RWPE2 (cell line): ENCODE measurements around the gene TREH.
"Not testable (repeated sequence)": the region's sequence is repeated elsewhere in the genome, so short reads cannot be mapped to it uniquely, and the experiment has no call there.

Experiments used
- ATAC-seq: fragments of 200-7000 bp; cut with Tn5 transposase; 3 replicates; pipeline ENCODE4 v1.9.1; 2021; ENCODE audit warnings: low read depth
- DNase-seq: peaks from one replicate; pipeline ENCODE4 v3.0.0-alpha.2; 2020; ENCODE audit warnings: low spot score
- H3K27ac ChIP-seq: fragments of 450-650 bp; 2 replicates; pipeline ENCODE4 v1.5.1; 2017; ENCODE audit warnings: mild to moderate bottlenecking; ENCODE audit not compliant: poor library complexity, severe bottlenecking
- H3K27me3 ChIP-seq: fragments of 250-450 bp; sonication (Bioruptor Pico); 2 replicates; pipeline ENCODE4 v1.5.1; 2021; ENCODE audit warnings: mild to moderate bottlenecking, moderate library complexity; ENCODE audit not compliant: insufficient read depth, poor library complexity, severe bottlenecking
- H3K36me3 ChIP-seq: fragments of 250-450 bp; sonication (Bioruptor Pico); 2 replicates; pipeline ENCODE4 v1.5.1; 2020; ENCODE audit warnings: low read depth, mild to moderate bottlenecking, moderate library complexity
- H3K4me1 ChIP-seq: fragments of 250-450 bp; sonication (Bioruptor Pico); 2 replicates; pipeline ENCODE4 v1.5.1; 2021; ENCODE audit warnings: mild to moderate bottlenecking, moderate library complexity; ENCODE audit not compliant: insufficient read depth, poor library complexity, severe bottlenecking
- H3K4me3 ChIP-seq: fragments of 250-450 bp; sonication (Bioruptor Pico); 2 replicates; pipeline ENCODE4 v1.5.1; 2021; ENCODE audit warnings: mild to moderate bottlenecking, moderate library complexity; ENCODE audit not compliant: severe bottlenecking
- H3K9me3 ChIP-seq: fragments of 250-450 bp; sonication (Bioruptor Pico); 2 replicates; pipeline ENCODE4 v1.5.1; 2021; ENCODE audit warnings: mild to moderate bottlenecking, moderate library complexity; ENCODE audit not compliant: severe bottlenecking
- CTCF ChIP-seq: fragments of 450-650 bp; IDR thresholded peaks from one replicate; pipeline ENCODE4 v1.5.1; 2017; ENCODE audit warnings: mild to moderate bottlenecking, moderate library complexity; ENCODE audit not compliant: poor library complexity, severe bottlenecking

TREH gene

GRCh38 chr11:118688851-118689502 is 9.5 kb upstream of the TREH start:
- no peak for TF ChIP-seq CTCF
- Histone ChIP-seq H3K27me3 (no peaks in the 10 kb centered on the region), H3K4me3 (no peak overlapping the region), H3K36me3 (no peaks in the 10 kb centered on the region), H3K9me3 (no peaks in the 10 kb centered on the region), H3K27ac (peak overlapping the region; percentile 85), H3K4me1 (peaks cover 17% of the 10 kb centered on the region)
- DNase-seq: no peak
- ATAC-seq: no peak

GRCh38 chr11:118688339-118688738 is 8.9 kb upstream of the TREH start:
- not testable (repeated sequence) for H3K27me3 ChIP-seq, H3K27ac ChIP-seq, ATAC-seq, H3K36me3 ChIP-seq, H3K9me3 ChIP-seq, DNase-seq, H3K4me3 ChIP-seq
- H3K4me1 ChIP-seq: peaks cover 17% of the 10 kb centered on the region

GRCh38 chr11:118687906-118688305 is 8.5 kb upstream of the TREH start:
- no peaks in the 10 kb centered on the region for H3K27me3 ChIP-seq
- H3K4me1 ChIP-seq: peaks cover 13% of the 10 kb centered on the region
- no peaks in the 10 kb centered on the region for H3K36me3 ChIP-seq
- H3K27ac ChIP-seq: no peak overlapping the region
- no peak overlapping the region for H3K4me3 ChIP-seq
- TF ChIP-seq CTCF: no peak
- no peaks in the 10 kb centered on the region for H3K9me3 ChIP-seq
- DNase-seq (no peak), ATAC-seq (no peak)

- no peak for TF ChIP-seq CTCF
- H3K27me3 ChIP-seq: no peaks in the 10 kb centered on the region
- ATAC-seq (no peak), DNase-seq (no peak)
- no peak overlapping the region for H3K27ac ChIP-seq
- H3K4me3 ChIP-seq: no peak overlapping the region
- no peaks in the 10 kb centered on the region for H3K9me3 ChIP-seq
- no peaks in the 10 kb centered on the region for H3K4me1 ChIP-seq
- no peaks in the 10 kb centered on the region for H3K36me3 ChIP-seq
Measured at GRCh38 chr11:118684187-118684586, 4.7 kb upstream of the TREH start.

- H3K9me3 ChIP-seq, H3K4me3 ChIP-seq, ATAC-seq, H3K4me1 ChIP-seq, H3K27ac ChIP-seq, DNase-seq, H3K27me3 ChIP-seq, H3K36me3 ChIP-seq: not testable (repeated sequence)
Measured at GRCh38 chr11:118682939-118683338, 3.5 kb upstream of the TREH start.

- ATAC-seq (no peak), DNase-seq (no peak)
- no peak for TF ChIP-seq CTCF
- Histone ChIP-seq H3K9me3 (no peaks in the 10 kb centered on the region), H3K4me1 (no peaks in the 10 kb centered on the region), H3K36me3 (no peaks in the 10 kb centered on the region), H3K4me3 (no peak overlapping the region), H3K27me3 (no peaks in the 10 kb centered on the region), H3K27ac (no peak overlapping the region)
Measured at GRCh38 chr11:118682372-118682771, 2.9 kb upstream of the TREH start.

- H3K4me3 ChIP-seq, H3K9me3 ChIP-seq, ATAC-seq, H3K27me3 ChIP-seq, DNase-seq, H3K36me3 ChIP-seq, H3K27ac ChIP-seq, H3K4me1 ChIP-seq: not testable (repeated sequence)
Measured at GRCh38 chr11:118678908-118679307, 542 bp downstream of the TREH start.
